HepG2 (cell line): Measurements from ENCODE around the gene ZNF629. TPM values are rescaled to one million over a fixed set of nuclear protein-coding genes. Genes with fewer than 3 reads are reported as not detected.

Experiments
- ATF1 ChIP-seq: IDR thresholded peaks from 2 replicates; pipeline ENCODE4 v1.6.1; 2016; ENCODE audit warnings: mild to moderate bottlenecking, control low read depth
- ELF3 ChIP-seq: IDR thresholded peaks from 2 replicates; pipeline ENCODE4 v1.6.1; 2016; ENCODE audit warnings: missing genetic modification reagents, missing compliant biosample characterization
- GATA4 ChIP-seq: sonication (generic); IDR thresholded peaks from 2 replicates; pipeline ENCODE4 v1.6.1; 2016; ENCODE audit warnings: antibody characterized with exemption, low read depth, borderline replicate concordance
- GZF1 ChIP-seq: sonication (generic); formaldehyde crosslinking; IDR thresholded peaks from 2 replicates; pipeline ENCODE4 v1.5.1; 2020; ENCODE audit warnings: mild to moderate bottlenecking, missing genetic modification reagents
- HNF4A ChIP-seq: sonication (generic); formaldehyde crosslinking; IDR thresholded peaks from 2 replicates; pipeline ENCODE4 v1.4.0; 2020; ENCODE audit warnings: missing genetic modification reagents
- KAT7 ChIP-seq: IDR thresholded peaks from 2 replicates; pipeline ENCODE4 v1.6.1; 2018; ENCODE audit warnings: borderline replicate concordance, missing compliant biosample characterization
- LBX2 ChIP-seq: sonication (generic); formaldehyde crosslinking; IDR thresholded peaks from 2 replicates; pipeline ENCODE4 v1.5.0; 2020; ENCODE audit warnings: missing genetic modification reagents, mild to moderate bottlenecking, borderline replicate concordance
- MIXL1 ChIP-seq: IDR thresholded peaks from 2 replicates; pipeline ENCODE4 v1.6.1; 2016
- NCOA5 ChIP-seq: sonication (generic); formaldehyde crosslinking; IDR thresholded peaks from 2 replicates; pipeline ENCODE4 v1.4.0; 2020; ENCODE audit warnings: missing genetic modification reagents
- RNF219 ChIP-seq: sonication (generic); formaldehyde crosslinking; IDR thresholded peaks from 2 replicates; pipeline ENCODE4 v1.5.0; 2020; ENCODE audit warnings: mild to moderate bottlenecking, missing genetic modification reagents
- ZNF136 ChIP-seq: sonication (generic); formaldehyde crosslinking; IDR thresholded peaks from 2 replicates; pipeline ENCODE4 v1.8.1; 2022; ENCODE audit warnings: low read depth, mild to moderate bottlenecking, moderate library complexity, missing genetic modification reagents
- ZNF143 ChIP-seq: sonication (generic); formaldehyde crosslinking; IDR thresholded peaks from 2 replicates; pipeline ENCODE4 v1.4.0; 2020; ENCODE audit warnings: missing genetic modification reagents
- ZNF225 ChIP-seq: sonication (generic); formaldehyde crosslinking; IDR thresholded peaks from 2 replicates; pipeline ENCODE4 v1.4.0; 2020; ENCODE audit warnings: mild to moderate bottlenecking, missing genetic modification reagents
- ZNF275 ChIP-seq: sonication (generic); formaldehyde crosslinking; IDR thresholded peaks from 2 replicates; pipeline ENCODE4 v1.8.0; 2022; ENCODE audit warnings: missing genetic modification reagents, mild to moderate bottlenecking, inconsistent platforms, borderline replicate concordance
- ZNF441 ChIP-seq: sonication (generic); formaldehyde crosslinking; IDR thresholded peaks from 2 replicates; pipeline ENCODE4 v1.7.0; 2021; ENCODE audit warnings: missing genetic modification reagents, borderline replicate concordance
- ZNF572 ChIP-seq: sonication (generic); formaldehyde crosslinking; IDR thresholded peaks from 2 replicates; pipeline ENCODE4 v1.5.1; 2020; ENCODE audit warnings: mild to moderate bottlenecking, missing genetic modification reagents
- ZZZ3 ChIP-seq: sonication (generic); formaldehyde crosslinking; IDR thresholded peaks from 2 replicates; pipeline ENCODE4 v1.4.0; 2020; ENCODE audit warnings: missing genetic modification reagents, mild to moderate bottlenecking, borderline replicate concordance
- polyA plus RNA-seq, 8 experiments: library from polyadenylated mRNA; depleted of rRNA in 3 of 8; stranded (reverse) in 7 of 8; unstranded in 1 of 8; fragments of >200 nt; fragmentation: Illumina TruSeq in 4 of 8; extraction: Trizol in 4 of 8; gene quantifications; 2 replicates each; pipeline versions ENCODE4 v1.2.1 to v1.2.3, GENCODE V29; 2011 to 2016; ENCODE audit warnings: low read depth in 4 of 8, missing spikeins in 1 of 8, mixed read lengths in 1 of 8; ENCODE audit not compliant: insufficient read depth in 1 of 8
- total RNA-seq, 5 experiments: library from RNA; depleted of rRNA; stranded (reverse); fragments of >200 nt; fragmentation: Illumina TruSeq; extraction: Trizol; gene quantifications; 2 replicates each; pipeline ENCODE4 v1.2.3, GENCODE V29; 2016; ENCODE audit warnings: low read depth in 1 of 5
- TF ChIP-seq, protein P1 (sequence below): sonication (generic); formaldehyde crosslinking; IDR thresholded peaks from 2 replicates; pipeline ENCODE4 v1.8.0; 2022; ENCODE audit warnings: missing genetic modification reagents, mild to moderate bottlenecking, borderline replicate concordance
- TF ChIP-seq, protein P2 (sequence below): sonication (generic); formaldehyde crosslinking; IDR thresholded peaks from 2 replicates; pipeline ENCODE4 v1.4.0; 2020; ENCODE audit warnings: missing genetic modification reagents, borderline replicate concordance
- TF ChIP-seq, protein P3 (sequence below): sonication (generic); formaldehyde crosslinking; IDR thresholded peaks from 2 replicates; pipeline ENCODE4 v1.5.1; 2020; ENCODE audit warnings: mild to moderate bottlenecking, missing genetic modification reagents, moderate library complexity
- TF ChIP-seq, protein P4 (sequence below): sonication (generic); formaldehyde crosslinking; IDR thresholded peaks from 2 replicates; pipeline ENCODE4 v1.4.0; 2020; ENCODE audit warnings: mild to moderate bottlenecking, low read depth, missing genetic modification reagents

The ZNF629 gene
- total and polyA plus RNA-seq, 2 of the 13 experiments (the other 11 are each of a cell fraction or from before 2014, with no cell fraction given) = 6.1 to 16.5 TPM

- TF ChIP-seq ZNF275 (CRISPR knock-in tag) = no peak
- TF ChIP-seq ZNF572 (CRISPR knock-in tag) = 0 out of 2 replicates have a peak, but pooled peaks have one; percentile 64
- TF ChIP-seq, protein P1, sequence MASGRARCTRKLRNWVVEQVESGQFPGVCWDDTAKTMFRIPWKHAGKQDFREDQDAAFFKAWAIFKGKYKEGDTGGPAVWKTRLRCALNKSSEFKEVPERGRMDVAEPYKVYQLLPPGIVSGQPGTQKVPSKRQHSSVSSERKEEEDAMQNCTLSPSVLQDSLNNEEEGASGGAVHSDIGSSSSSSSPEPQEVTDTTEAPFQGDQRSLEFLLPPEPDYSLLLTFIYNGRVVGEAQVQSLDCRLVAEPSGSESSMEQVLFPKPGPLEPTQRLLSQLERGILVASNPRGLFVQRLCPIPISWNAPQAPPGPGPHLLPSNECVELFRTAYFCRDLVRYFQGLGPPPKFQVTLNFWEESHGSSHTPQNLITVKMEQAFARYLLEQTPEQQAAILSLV (CRISPR knock-in tag) = no peak
- TF ChIP-seq ZNF225 (CRISPR knock-in tag) = no peak
- no peak for TF ChIP-seq ELF3 (CRISPR knock-in tag)
- TF ChIP-seq, protein P2, sequence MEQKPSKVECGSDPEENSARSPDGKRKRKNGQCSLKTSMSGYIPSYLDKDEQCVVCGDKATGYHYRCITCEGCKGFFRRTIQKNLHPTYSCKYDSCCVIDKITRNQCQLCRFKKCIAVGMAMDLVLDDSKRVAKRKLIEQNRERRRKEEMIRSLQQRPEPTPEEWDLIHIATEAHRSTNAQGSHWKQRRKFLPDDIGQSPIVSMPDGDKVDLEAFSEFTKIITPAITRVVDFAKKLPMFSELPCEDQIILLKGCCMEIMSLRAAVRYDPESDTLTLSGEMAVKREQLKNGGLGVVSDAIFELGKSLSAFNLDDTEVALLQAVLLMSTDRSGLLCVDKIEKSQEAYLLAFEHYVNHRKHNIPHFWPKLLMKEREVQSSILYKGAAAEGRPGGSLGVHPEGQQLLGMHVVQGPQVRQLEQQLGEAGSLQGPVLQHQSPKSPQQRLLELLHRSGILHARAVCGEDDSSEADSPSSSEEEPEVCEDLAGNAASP (CRISPR knock-in tag) = peak; percentile 58; the same call in 1 of the 2 replicates
- no peak for TF ChIP-seq LBX2
- peak; percentile 87; the same call in 1 of the 2 replicates for TF ChIP-seq ZNF136
- peak; percentile 61; the same call in 1 of the 2 replicates for TF ChIP-seq KAT7 (CRISPR knock-in tag)
- TF ChIP-seq, protein P3, sequence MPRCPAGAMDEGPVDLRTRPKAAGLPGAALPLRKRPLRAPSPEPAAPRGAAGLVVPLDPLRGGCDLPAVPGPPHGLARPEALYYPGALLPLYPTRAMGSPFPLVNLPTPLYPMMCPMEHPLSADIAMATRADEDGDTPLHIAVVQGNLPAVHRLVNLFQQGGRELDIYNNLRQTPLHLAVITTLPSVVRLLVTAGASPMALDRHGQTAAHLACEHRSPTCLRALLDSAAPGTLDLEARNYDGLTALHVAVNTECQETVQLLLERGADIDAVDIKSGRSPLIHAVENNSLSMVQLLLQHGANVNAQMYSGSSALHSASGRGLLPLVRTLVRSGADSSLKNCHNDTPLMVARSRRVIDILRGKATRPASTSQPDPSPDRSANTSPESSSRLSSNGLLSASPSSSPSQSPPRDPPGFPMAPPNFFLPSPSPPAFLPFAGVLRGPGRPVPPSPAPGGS (CRISPR knock-in tag) = peak; percentile 58; the same call in 1 of the 2 replicates
- TF ChIP-seq GATA4 = no peak
- TF ChIP-seq MIXL1 (CRISPR knock-in tag) = peak; percentile 63; the same call in 1 of the 2 replicates
- TF ChIP-seq, protein P4, sequence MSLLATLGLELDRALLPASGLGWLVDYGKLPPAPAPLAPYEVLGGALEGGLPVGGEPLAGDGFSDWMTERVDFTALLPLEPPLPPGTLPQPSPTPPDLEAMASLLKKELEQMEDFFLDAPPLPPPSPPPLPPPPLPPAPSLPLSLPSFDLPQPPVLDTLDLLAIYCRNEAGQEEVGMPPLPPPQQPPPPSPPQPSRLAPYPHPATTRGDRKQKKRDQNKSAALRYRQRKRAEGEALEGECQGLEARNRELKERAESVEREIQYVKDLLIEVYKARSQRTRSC (CRISPR knock-in tag) = peak; percentile 41; the same call in 1 of the 2 replicates
- peak; percentile 83 for TF ChIP-seq HNF4A (CRISPR knock-in tag)
- peak; percentile 8; the same call in 1 of the 2 replicates for TF ChIP-seq ATF1 (CRISPR knock-in tag)
- TF ChIP-seq RNF219 (CRISPR knock-in tag) = no peak
- no peak for TF ChIP-seq ZNF441 (CRISPR knock-in tag)
- TF ChIP-seq ZNF143 = peak; percentile 77
- TF ChIP-seq NCOA5 (CRISPR knock-in tag) = no peak
- TF ChIP-seq ZZZ3 = no peak
- no peak for TF ChIP-seq GZF1 (CRISPR knock-in tag)
These were observed 791 bp upstream of the ZNF629 start (continued) for GRCh38 chr16:30787613-30788378.
